GM11168 (cell line): Measurements from ENCODE around the gene CHRNA1.

ENCODE experiments used
- in situ Hi-C: fragments of 300-500 bp; cut with MboI; formaldehyde crosslinking; loops from one replicate; pipeline ENCODE4 v1.12.0; 2022; ENCODE audit warnings: low sequenced_read_pairs; ENCODE audit not compliant: unreplicated experiment

Gene CHRNA1

DNA sequence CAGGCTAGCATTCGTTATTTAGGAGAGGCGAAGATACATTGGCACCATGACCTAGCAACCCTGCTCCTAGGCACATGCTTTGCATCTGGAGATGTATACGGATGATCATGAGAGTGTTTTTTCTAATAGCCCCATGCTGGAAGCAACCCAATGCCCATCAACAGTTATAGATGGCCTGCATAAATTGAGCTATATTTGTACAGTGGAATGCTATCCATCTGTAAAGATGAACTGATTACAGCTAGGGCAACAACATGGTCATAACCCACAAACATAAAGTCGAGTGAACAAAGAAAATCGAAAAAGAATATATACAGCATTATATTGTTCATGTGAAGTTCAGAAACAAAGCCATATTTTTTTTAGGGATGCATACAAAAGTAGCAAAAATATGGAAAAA, 20.6 kb upstream of the CHRNA1 start:
- in situ Hi-C loops = no loop called here

DNA sequence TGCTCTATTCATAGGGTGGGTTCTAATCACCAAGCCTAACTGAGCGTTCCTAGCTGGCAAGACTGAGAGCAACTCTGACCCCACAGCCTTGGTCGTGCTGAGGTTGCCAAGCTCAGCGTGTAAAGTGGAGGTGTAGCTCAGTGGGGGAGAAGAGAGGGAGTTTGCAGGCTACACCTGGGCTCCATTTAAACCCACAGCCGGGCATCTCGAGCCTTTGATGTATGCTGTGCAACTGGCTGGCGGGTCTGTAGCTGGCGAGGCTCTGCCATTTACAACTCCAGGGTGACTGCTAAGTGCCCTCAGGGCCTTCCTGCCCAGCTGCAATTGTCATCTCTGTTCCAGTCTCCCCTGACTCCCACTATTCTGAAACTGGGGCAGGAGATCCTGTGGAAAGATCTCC, 20.0 kb upstream of the CHRNA1 start:
- in situ Hi-C loops = no loop called here

DNA sequence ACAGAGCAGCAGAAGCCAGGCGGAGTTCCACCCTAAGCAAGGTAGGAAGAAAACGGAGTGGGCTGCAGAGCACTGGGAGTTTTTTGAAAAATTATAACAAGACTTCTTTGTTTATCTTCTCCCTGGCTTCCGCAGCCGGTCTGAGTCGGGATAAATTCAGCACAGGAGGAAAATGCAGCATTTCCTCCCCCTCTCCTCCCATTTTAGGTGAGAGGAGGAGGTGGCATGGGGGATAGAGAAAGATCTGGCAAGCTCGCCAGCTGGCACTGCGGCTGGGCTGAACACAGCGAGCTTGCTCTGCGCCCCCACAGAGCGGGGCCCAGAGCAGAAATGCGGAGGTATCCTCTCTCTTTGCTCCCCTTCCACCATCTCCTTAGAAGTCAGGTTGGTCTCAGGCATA, 17.7 kb upstream of the CHRNA1 start:
- in situ Hi-C loops = no loop called here

DNA sequence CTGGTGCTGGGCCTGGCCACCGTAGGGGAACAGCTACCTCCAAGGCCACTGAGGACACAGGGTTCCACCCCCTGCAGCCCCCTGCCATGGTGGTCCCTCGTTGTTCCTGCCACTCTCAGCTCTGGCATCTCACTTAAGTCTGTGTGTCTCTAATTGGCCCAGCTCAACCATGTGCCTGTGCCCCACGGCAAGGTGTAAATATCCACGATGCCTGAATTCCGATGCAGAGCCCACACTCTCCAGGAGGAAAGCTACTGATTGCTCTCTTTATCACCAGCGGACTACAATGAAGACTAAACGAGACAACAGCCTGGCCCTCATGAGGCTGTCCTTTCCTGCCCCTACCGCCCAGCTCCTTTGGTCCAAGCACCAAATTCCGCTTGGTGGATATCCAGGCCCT, 17.0 kb upstream of the CHRNA1 start:
- in situ Hi-C loops = no loop called here

DNA sequence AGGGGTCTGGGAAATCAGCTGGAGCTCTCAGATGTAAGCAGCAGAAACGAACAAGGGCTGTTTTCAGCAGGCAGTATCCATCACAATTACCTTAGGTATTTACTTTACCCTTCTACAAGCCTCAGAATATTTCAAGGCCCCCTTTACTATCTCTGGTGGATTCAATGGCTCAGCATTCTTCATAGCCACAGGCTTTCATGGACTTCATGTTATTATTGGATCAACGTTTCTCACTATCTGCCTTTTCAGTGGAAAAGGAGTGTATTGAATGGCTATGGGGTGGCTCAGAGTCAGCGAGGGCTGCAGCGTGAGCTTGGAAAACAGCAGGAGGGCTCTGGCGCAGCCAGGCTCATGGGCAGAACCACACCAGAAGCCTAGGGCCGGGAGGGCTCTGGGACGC, 16.6 kb upstream of the CHRNA1 start:
- in situ Hi-C loops = no loop called here

DNA sequence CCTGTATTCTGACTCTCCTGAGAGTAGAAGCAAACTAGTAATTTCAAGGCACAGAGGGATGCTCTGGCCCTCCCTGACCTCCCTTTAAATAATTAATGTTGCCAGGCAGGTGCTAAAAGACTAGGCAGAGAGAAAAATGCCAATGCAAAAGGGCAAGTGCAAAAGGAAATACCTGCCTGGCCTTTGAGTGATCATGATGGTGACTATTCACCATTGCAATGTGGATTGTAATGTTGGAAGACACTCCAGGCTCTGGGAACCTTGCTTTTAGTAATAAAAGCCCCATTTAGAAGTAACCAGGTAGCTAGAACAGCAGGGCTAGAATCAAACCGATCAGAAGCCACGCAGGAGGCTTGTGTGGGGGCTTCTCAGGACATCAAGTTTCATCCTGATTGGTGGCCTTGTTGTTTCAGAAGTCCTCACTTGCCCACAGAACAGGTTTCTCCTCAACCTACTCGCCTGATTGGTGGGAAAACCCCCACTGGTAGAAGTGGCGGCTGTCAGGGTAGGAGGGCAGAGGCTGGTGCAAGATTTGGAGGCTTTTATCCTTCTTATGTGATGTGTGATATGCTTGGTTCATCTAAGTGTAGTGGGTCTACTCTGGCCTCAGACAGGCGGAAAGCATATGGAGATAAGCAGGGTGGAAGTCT, 16.0 kb upstream of the CHRNA1 start:
- in situ Hi-C loops = no loop called here

DNA sequence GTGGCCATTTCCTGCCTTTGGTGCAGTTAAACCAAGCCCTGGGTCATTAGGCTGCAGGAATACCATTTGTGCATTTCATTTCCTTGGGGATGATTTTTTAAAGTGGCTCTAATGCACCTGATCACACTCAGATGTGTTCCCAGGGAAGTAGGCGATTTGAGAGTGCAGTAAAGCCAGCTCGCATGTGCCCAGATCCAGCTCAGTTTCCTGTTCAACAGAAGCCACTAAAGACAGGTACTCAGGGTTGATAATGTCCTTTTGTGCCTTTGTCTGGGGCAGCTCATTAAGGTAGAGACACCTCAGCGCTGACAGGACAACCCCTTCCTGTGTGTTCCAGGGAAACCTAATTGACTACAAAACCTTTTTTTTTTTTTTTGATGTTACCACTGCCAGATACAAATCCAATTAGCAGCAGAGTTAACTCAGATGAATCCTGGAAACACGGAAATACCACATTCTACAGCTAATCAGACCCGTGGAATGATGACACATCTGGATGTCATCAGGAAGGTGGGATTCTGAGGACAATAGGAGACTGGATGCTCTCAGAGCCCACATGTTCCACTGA, 15.2 kb upstream of the CHRNA1 start:
- in situ Hi-C loops = no loop called here

DNA sequence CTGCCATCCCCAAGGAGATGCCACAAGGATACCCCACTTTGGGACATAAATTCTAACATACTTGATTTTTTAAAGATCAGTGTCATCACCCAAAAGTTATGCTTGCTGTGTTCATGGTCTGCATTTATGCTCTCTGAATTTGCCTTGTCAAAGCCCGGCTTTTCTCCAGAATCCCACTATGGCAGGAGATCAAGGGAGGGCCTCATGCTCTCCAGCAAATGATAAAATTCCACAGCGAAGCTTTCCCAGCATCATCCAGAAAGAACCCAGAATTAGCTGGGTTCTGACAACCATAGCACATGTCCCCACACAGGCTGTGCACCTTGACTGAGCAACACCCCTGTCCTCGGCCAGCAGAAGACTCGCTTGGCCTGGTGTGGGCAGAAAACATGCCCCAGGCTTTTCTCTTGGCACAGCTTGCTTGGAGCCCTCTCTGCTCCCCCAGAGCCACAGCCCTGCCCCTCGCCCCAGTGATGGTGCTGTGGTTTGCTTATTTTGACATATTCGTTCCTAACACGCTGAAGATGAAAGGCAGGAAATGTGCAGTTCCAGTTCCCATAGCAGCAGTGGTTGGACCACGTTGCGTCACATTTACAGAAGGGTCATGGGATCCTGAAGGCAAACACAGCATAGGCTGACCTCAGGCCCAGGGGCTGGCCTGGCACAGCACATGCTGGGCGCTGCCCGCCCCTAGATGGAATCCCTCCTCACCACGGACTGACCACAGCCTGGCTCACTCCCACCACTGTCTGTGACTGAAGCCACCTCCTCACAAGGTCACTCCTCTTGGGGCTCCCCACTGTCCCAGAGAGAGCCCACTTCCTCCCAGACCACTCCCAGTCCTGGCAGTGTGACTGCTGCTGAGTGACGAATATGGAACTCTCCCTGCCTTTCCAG, 14.1 kb upstream of the CHRNA1 start:
- in situ Hi-C loops = no loop called here

DNA sequence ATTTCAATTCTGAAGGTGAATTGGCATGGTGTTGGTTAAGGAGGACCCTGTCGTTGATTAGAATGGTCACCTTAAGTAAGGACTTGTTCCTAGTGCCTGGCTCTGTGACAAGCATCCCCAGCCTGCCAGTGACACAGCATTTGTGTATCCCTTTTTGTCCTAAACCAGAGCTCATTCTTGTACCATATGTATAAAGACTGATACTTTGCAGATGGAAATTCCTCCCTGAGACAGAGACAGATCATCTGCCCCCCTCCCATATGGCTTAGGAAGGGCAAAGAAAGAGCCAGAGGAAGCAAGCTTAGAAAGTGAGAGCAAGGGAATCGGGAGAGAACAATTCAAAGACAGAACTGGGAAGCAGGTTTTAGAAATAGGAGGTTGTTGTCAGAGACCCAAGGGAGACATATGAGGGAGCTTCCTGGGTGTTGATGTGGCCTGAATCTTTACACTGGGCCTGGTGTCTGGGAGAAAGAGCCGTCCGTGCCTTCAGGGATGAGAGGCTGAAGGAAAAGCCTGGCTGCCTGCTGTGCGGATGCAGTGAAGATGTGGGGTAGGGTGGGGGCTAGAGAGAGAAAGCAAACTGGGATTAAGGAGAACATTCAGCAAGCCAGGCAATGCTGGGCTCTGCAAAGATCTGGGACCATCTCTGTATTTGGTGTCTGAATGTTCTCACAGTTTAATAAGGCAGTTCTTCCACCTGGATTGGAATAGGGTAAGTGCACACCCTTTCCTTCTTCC, 13.2 kb upstream of the CHRNA1 start:
- in situ Hi-C loops = no loop called here

DNA sequence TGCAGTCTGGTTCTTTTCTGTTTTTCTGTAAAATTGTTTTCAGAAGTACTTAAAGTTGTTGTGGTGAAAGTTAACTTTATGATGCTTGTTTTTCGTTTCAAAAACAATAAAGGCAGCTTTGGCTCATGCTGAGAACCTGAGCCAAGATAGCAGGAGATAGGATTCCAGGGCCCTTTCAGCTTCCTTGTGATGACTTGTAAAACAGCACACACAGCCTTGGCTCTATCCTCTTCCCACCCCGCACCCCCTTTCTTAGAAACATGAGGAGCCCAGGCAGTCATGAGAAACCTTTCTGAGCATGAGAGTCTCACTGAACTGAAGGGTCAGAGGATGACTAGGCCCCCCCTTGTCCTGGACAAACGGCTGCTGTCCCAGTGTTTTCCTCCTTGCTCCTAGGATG, 12.4 kb upstream of the CHRNA1 start:
- in situ Hi-C loops = no loop called here

DNA sequence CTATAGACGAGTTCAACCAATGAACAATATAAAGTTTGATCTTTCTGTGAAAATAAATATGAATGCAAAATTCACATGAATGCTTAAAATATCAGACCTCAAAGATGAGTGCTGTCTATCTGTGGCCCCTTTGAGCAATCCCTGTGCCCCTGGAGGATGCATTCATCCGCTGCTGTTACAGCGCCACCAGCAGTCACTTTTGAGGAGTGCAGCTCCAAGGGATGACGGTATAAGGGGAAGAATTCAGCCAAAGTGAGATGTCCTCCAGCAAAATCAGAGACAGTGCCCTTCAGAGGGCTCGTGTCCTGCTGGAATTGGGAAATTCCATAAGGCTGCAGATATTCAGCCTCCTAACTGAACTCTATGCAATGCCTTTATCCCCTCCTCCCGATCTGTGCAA, 12.0 kb upstream of the CHRNA1 start:
- in situ Hi-C loops = no loop called here

DNA sequence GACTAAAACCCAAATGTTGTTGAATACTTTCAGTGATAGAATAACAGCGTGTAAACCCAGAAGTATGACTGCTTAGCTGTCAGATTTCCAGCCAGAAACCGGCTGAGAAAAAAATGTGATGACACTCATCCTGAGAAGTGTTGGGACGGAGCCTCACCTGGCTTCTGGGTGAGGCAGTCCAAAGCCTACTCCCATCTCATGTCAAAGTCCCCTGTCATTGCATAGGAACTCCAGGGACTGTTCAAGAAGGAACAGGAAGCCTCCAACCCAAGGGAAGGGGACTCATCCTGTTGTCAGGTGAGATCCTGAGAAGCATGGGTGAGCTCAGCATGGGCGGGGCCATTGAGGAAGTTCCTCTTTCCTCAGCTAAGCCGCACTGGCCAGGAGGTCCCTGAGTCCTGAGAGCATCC, 11.3 kb upstream of the CHRNA1 start:
- in situ Hi-C loops = no loop called here

DNA sequence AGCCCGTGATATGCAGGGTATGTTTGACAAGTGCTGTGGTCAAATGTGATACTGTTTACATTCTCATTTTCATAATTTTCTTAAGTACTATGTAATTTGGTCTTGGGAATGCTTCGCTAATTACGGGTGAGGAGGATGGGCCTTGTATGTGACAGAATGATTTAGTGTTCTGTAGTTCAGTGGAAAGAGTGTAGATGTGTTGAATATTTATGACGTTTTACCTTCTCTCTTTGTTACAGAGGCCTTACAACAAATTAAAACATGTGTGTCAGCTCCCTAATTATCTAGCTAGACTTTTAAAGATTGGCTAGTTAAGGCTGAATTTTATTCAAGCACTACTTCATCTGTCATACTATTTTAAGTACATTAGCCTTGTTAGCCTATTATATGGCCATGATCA, 10.6 kb upstream of the CHRNA1 start:
- in situ Hi-C loops = no loop called here

DNA sequence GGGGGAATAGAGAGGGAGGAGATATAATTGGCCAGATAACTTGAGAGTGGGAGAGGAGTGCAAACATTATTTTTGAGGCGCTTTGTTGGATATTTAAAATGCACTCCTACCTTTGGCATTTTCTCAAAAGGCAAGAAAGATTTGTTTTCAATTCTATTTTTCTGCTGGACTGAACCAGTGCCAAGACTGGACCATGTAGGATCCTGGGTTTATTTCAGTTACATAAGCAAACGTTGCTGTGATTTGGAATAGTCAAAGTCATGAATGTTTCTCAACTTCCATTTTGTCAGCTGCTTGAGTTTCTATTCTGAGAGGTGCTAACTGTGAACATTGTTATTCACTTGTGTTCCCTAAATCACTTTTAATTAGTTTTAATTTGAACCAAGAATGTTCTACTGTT, 8.9 kb upstream of the CHRNA1 start:
- in situ Hi-C loops = no loop called here

DNA sequence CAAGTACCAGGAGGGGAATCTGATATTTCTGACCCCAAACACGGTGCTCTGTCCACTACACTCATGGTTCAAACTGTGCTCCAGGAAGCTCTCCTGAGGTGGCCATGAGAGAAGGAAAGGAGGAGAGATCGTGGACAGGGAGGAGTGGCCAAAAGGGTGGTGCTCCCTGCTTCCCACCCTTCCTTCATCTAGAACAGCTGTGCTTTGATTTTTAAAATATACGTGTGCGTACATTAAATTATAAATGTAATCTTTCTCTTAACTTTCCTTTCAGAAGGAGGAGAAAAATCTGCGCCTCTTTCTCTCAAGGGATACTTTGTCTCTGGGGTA, 8.2 kb upstream of the CHRNA1 start:
- in situ Hi-C loops = no loop called here

DNA sequence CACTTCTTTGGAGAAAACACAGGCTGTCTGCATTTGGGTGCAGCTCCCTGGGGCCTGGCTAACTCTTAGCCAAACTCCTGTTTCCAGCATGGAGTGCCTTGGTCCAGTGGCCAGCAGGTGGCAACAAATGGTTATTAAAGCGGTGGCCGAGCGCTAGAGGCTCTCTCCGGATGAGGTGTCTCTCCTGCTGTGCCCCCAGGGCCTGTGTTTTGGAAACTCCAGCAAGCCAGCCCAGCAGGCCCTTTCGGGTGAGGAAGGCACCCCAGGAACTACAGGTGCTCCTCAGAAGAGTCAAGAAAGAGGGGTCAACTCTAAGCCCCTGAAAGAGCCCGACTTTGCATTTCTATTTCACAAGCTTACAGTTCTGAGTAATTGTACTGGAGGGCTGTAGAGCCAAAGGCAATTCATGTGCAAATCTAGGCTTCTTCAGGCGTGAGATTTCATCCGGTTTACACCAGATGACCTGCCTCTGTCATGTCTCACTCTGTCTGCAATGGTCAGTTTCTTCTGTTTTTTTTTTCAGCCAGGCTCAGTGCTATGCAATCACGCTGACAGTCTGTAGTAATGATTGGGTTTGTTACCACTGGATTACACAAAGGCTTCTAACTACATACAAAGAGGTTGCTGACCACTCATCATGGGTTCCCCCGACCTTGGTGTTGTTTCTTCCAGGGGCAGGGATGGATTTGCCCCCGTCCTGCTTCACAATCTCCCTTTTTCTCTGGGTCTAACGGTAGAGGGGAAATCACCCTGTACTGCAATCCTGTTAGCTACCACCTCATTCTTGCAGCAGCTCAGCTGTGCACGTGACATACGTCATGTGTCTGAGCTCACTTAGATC, 7.6 kb upstream of the CHRNA1 start:
- in situ Hi-C loops = no loop called here

DNA sequence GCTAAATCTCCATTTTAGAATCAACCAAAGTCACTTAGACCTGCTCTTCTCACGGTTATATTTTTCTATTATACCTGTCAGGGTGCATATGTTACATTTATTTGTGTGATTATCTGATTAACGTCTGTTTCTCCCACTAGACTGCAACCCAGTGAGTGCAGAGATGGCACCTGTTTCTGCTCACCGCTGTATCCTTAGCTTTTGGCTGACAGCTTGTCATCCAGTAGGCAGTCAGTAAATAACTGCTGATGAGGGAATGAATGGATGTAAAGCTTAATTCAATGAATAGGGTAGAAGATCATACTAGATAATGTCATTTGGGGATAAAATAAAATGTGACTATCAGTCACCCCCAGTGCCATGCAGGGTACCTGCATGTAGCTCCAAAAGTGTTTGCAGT, 6.9 kb upstream of the CHRNA1 start:
- in situ Hi-C loops = no loop called here

DNA sequence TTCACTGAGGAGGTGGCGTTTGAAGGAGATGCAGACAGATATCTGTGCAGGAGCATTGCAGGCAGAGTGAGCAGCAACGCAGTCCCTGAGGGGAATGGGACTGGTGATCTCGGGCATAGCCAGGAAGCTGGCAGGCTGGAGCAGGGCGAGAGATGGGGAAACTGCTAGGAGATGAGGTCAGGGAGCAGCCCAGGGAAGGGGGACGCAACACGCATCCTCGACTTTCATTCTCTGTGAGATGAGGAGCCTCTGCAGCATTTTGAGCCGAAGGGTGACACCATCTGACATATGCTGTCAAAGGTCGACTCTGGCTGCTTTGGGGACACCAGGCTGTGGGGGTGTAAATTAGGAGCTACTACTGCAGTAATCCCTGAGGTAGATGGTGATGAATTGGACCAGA, 4.3 kb upstream of the CHRNA1 start:
- in situ Hi-C loops = no loop called here

DNA sequence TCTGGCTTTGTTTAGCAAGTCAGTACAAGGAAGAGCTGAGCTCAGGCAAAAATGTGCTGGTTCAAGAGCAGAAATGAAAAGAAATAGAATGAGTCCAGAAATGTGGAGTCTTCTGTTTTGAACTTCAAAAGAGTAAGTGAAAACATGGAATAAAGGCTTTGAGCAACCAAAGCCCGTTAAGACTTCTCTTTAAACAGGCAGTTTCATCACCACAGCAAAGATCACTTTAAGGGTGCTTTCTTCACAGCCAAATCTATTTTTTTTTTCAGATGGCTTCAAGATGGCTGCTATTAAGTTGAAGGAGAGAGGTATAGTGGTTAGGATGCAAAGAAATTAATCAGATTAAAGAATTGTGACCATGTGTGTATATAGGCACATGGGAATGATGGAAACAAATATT, 2.0 kb upstream of the CHRNA1 start:
- in situ Hi-C loops = no loop called here

DNA sequence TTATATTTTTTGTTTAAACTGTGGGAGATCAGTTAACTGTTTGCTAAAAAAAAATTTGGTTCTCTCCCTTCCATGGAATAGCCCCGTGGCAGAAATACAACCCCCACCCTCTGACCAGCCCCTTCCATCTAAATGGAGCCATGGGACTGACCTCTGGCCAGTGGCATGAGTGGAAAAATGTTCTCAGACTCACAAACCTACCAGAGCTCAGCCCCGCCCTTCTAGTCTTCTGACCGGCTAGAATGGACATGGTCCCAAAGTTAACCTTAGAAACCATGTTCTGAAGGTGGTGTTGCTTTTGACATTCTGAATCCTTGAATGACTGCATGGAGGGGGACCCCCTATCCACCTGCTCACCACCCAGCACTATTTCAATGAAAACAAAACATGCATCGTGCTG, 1.3 kb upstream of the CHRNA1 start:
- in situ Hi-C loops = no loop called here
